HUES48 (cell line): Measurements from ENCODE around the gene RBM47.
"Not testable (repeated sequence)": the region's sequence is repeated elsewhere in the genome, so short reads cannot be mapped to it uniquely, and the experiment has no call there.

ENCODE experiments used
- H3K27ac ChIP-seq: one replicate; pipeline ENCODE4 v1.7.0; 2013; ENCODE audit warnings: low read depth, low read length, inconsistent platforms
- H3K27me3 ChIP-seq: 2 replicates; pipeline ENCODE4 v1.6.1; 2013; ENCODE audit warnings: mild to moderate bottlenecking, low read length; ENCODE audit not compliant: control insufficient read depth, insufficient read depth
- H3K36me3 ChIP-seq: 2 replicates; pipeline ENCODE4 v1.6.1; 2013; ENCODE audit warnings: low read length; ENCODE audit not compliant: control insufficient read depth, insufficient read depth
- H3K4me1 ChIP-seq: 2 replicates; pipeline ENCODE4 v1.6.1; 2013; ENCODE audit warnings: mild to moderate bottlenecking, low read length; ENCODE audit not compliant: control insufficient read depth, insufficient read depth
- H3K4me3 ChIP-seq: 2 replicates; pipeline ENCODE4 v1.5.1; 2013; ENCODE audit warnings: mild to moderate bottlenecking, low read depth, low read length
- H3K9ac ChIP-seq: 2 replicates; pipeline ENCODE4 v1.6.1; 2013; ENCODE audit warnings: mild to moderate bottlenecking, low read depth, low read length, moderate library complexity
- H3K9me3 ChIP-seq: 2 replicates; pipeline ENCODE4 v1.6.1; 2013; ENCODE audit warnings: low read length; ENCODE audit not compliant: control insufficient read depth, insufficient read depth

The RBM47 gene

GRCh38 chr4:40548256-40548655 lies 81.4 kb downstream of the RBM47 start:
- Histone ChIP-seq H3K9ac (no peak overlapping the region), H3K27ac (no peak overlapping the region), H3K27me3 (no peaks in the 10 kb centered on the region), H3K4me3 (no peak overlapping the region), H3K36me3 (peaks cover 20% of the 10 kb centered on the region), H3K4me1 (peaks cover 19% of the 10 kb centered on the region), H3K9me3 (no peaks in the 10 kb centered on the region)

- Histone ChIP-seq H3K36me3 (peaks cover 25% of the 10 kb centered on the region), H3K9ac (no peak overlapping the region), H3K27me3 (no peaks in the 10 kb centered on the region), H3K4me1 (peaks cover 19% of the 10 kb centered on the region), H3K4me3 (no peak overlapping the region), H3K9me3 (no peaks in the 10 kb centered on the region), H3K27ac (no peak overlapping the region)
Measured at GRCh38 chr4:40547789-40548132, 81.9 kb downstream of the RBM47 start.

- H3K9ac ChIP-seq: no peak overlapping the region
- peaks cover 14% of the 10 kb centered on the region for H3K4me1 ChIP-seq
- H3K27me3 ChIP-seq: no peaks in the 10 kb centered on the region
- no peak overlapping the region for H3K27ac ChIP-seq
- H3K9me3 ChIP-seq: no peaks in the 10 kb centered on the region
- H3K4me3 ChIP-seq: no peak overlapping the region
- peaks cover 30% of the 10 kb centered on the region for H3K36me3 ChIP-seq
Measured at GRCh38 chr4:40546969-40547788, 82.5 kb downstream of the RBM47 start.

GRCh38 chr4:40546506-40546905 lies 83.2 kb downstream of the RBM47 start:
- Histone ChIP-seq H3K4me3 (no peak overlapping the region), H3K27ac (no peak overlapping the region)

GRCh38 chr4:40545487-40545886 lies 84.2 kb downstream of the RBM47 start:
- not testable (repeated sequence) for H3K27ac ChIP-seq, H3K9ac ChIP-seq, H3K9me3 ChIP-seq, H3K4me3 ChIP-seq, H3K4me1 ChIP-seq, H3K27me3 ChIP-seq
- peaks cover 34% of the 10 kb centered on the region for H3K36me3 ChIP-seq

More at GRCh38 chr4:40546506-40546905, 83.2 kb downstream of the RBM47 start:
- H3K9ac ChIP-seq: no peak overlapping the region
- H3K36me3 ChIP-seq: peaks cover 34% of the 10 kb centered on the region
- no peaks in the 10 kb centered on the region for H3K9me3 ChIP-seq
- peaks cover 14% of the 10 kb centered on the region for H3K4me1 ChIP-seq
- H3K27me3 ChIP-seq: no peaks in the 10 kb centered on the region

- Histone ChIP-seq H3K27me3 (no peaks in the 10 kb centered on the region), H3K9me3 (no peaks in the 10 kb centered on the region), H3K9ac (no peak overlapping the region), H3K4me1 (peaks cover 9% of the 10 kb centered on the region), H3K36me3 (peaks cover 41% of the 10 kb centered on the region), H3K4me3 (no peak overlapping the region), H3K27ac (no peak overlapping the region)
Measured at GRCh38 chr4:40544221-40544620, 85.4 kb downstream of the RBM47 start.

GRCh38 chr4:40540800-40541199 lies 88.9 kb downstream of the RBM47 start:
- Histone ChIP-seq H3K4me1 (peaks cover 9% of the 10 kb centered on the region), H3K9ac (no peak overlapping the region), H3K27me3 (no peaks in the 10 kb centered on the region), H3K36me3 (peaks cover 50% of the 10 kb centered on the region; the same call in 1 of the 2 replicates), H3K4me3 (no peak overlapping the region), H3K27ac (no peak overlapping the region), H3K9me3 (no peaks in the 10 kb centered on the region)

GRCh38 chr4:40536032-40536431 lies 93.6 kb downstream of the RBM47 start:
- Histone ChIP-seq H3K27ac (no peak overlapping the region), H3K9ac (no peak overlapping the region), H3K4me1 (no peaks in the 10 kb centered on the region), H3K27me3 (no peaks in the 10 kb centered on the region), H3K36me3 (peaks cover 28% of the 10 kb centered on the region; the same call in 1 of the 2 replicates), H3K4me3 (no peak overlapping the region), H3K9me3 (no peaks in the 10 kb centered on the region)

- H3K9ac ChIP-seq: no peak overlapping the region
- H3K4me3 ChIP-seq: no peak overlapping the region
- H3K4me1 ChIP-seq: no peaks in the 10 kb centered on the region
- H3K36me3 ChIP-seq: peaks cover 5% of the 10 kb centered on the region; the same call in 1 of the 2 replicates
- no peaks in the 10 kb centered on the region for H3K9me3 ChIP-seq
- H3K27ac ChIP-seq: no peak overlapping the region
- no peaks in the 10 kb centered on the region for H3K27me3 ChIP-seq
Measured at GRCh38 chr4:40531636-40532023, 98.0 kb downstream of the RBM47 start.

- Histone ChIP-seq H3K27ac (no peak overlapping the region), H3K36me3 (peaks cover under 1% of the 10 kb centered on the region; the same call in 1 of the 2 replicates), H3K27me3 (no peaks in the 10 kb centered on the region), H3K9me3 (no peaks in the 10 kb centered on the region), H3K4me3 (no peak overlapping the region), H3K4me1 (peaks cover 4% of the 10 kb centered on the region), H3K9ac (no peak overlapping the region)
Measured at GRCh38 chr4:40530961-40531635, 98.6 kb downstream of the RBM47 start.

GRCh38 chr4:40526741-40527140 lies 102.9 kb downstream of the RBM47 start:
- Histone ChIP-seq H3K27me3 (no peaks in the 10 kb centered on the region), H3K9ac (no peak overlapping the region), H3K36me3 (0 out of 2 replicates have a peak, but pooled peaks cover 2% of the 10 kb centered on the region), H3K27ac (peak overlapping the region; percentile 90), H3K9me3 (no peaks in the 10 kb centered on the region), H3K4me1 (peaks cover 18% of the 10 kb centered on the region), H3K4me3 (no peak overlapping the region)
